Stimulated activated CD8-positive, alpha-beta memory T cell treated with anti-CD3 and anti-CD28 coated beads, Interleukin-4, amount 100 ng/mL, for 24 hours (primary cell): ENCODE measurements around the gene DPPA5.
A peak's percentile ranks its signal among the peaks of the same experiment; 100 is the strongest.
"Not testable (repeated sequence)": the region's sequence is repeated elsewhere in the genome, so short reads cannot be mapped to it uniquely, and the experiment has no call there.

Source experiments
- DNase-seq: peaks from one replicate; pipeline ENCODE4 v3.0.0-alpha.2; 2020; ENCODE audit warnings: low read depth

The DPPA5 gene

DNA sequence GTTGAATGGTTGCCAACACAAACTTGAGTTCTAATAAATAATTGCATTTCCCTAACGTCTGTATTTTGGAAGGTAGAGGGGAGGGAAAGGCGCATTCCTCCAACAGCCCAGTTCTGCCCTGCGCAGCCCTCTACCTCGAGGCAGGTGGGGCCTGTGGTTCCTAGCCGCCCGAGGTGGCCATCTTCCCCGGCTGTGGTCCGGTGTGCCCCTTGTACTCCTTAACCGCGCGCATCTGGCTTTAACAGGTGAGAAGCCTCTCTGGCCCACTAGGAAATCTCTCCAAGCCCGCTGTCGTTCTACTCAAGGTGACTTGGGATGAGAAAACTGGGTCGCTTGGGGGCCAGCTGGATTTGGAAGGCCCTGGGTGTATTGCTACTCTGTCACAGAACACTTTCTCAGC, 10.0 kb upstream of the DPPA5 start:
- no peak for DNase-seq

DNA sequence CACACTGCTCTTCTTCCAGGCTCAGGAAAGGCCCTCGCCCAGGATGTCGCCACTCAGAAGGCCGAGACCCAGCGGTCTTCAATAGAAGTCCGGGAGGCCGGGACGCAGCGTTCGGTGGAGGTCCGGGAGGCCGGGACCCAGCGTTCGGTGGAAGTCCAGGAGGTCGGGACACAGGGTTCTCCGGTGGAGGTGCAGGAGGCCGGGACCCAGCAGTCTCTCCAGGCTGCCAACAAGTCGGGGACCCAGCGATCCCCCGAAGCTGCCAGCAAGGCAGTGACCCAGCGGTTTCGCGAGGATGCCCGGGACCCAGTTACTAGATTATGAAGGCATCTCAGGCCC, 9.4 kb upstream of the DPPA5 start:
- DNase-seq: no peak

DNA sequence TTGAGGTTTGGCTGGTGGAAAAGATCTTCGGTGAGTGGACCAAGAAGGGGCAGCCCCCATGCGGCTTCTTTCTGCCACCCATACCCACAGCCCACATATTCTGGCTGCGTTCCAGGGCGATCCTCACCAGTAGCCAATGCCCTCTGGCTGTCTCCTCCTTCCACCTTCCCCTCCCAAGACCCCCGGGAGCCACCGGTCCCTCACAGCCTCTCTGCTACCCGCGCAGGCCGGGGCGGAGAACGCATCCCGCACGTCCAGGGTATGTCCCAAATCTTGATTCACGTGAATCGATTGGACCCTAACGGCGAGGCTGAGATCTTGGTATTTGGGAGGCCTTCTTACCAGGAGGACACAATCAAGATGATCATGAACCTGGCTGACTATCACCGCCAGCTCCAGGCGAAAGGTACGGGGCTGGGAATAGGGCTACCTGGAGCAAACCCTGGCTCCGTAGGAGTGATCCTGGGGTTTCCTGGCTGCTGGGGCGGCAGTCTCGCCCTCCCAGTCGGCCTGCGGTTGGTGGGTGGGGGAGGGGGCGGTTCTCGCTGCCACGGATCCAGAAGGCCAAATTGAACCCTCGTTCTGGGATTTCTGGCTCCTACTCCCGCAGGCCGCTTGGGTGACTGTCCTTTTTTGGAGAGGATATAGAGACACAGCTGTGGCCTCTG, 8.9 kb upstream of the DPPA5 start:
- no peak for DNase-seq

DNA sequence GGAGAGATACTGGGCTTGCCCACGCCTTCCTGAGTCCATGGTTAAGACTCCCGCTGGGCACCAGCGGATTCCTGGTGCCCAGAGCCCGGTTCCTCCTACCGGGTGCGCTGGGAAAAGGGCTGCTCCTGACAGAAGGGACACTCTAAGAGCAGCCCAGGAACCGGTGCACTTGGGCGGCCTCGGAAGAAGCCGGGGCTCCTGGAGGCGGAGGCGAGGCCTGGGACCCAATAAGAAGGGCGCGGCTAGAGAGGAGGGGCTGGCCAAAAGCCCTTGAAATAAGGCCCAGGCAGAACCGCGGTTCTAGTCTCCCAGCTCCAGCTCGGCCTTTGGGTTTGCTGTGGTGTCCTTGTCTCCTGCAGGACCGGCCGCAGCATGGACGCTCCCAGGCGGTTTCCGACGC, 8.3 kb upstream of the DPPA5 start, which contains the start of gene KHDC3L:
TSS of gene KHDC3L (plus strand) at position 301 of the 400 bp plus-strand sequence. CDS start at position 373, 72 bp downstream.
- DNase-seq: no peak

DNA sequence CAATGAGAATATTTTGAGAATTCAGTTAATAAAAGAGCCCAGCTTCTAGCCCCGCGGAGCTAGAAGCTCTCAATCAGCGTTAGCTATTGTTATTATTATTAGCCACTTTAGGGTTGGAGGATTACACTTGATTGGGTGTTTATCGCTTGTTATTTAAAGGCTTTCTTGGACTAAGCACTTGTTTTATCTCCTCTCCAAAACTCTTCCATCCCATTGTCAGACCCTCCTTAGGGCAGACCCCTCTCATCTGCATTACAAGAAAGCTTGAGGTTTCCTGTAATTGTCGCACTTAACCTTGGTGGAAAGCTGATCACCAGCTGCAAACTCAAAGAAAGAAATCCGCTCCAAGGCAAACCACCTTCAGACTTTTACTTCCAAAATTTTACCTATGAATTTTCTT, 4.8 kb downstream of the DPPA5 start:
- no peak for DNase-seq

DNA sequence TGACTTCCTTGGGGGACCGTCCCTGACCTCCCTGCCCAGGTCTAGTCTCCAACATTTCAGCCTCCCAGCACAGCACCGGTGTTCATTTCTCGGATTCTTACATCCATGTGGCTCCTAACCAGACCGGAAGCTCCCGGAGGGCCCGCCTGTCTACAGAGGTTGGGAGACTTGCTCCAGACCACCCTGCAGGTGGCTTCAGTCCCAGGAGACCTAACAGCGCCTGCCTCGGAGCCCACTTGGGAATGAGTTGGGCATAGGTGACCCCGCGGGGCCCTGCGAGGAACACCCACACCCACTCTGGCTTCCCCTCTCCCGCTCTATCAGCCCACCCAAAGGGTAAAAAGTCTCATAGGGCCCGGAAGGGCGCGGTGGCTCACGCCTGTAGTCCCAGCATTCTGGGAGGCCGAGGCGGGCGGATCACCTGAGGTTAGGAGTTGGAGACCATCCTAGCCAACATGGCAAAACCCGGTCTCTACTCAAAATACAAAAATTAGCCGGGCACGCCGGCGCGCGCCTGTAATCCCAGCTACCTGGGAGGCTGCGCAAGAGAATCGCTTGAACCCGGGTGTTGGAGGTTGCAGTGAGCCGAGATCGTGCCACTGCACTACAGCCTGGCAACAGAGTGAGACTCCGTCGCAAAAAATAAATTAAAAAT, 5.4 kb downstream of the DPPA5 start:
- no peak for DNase-seq

DNA sequence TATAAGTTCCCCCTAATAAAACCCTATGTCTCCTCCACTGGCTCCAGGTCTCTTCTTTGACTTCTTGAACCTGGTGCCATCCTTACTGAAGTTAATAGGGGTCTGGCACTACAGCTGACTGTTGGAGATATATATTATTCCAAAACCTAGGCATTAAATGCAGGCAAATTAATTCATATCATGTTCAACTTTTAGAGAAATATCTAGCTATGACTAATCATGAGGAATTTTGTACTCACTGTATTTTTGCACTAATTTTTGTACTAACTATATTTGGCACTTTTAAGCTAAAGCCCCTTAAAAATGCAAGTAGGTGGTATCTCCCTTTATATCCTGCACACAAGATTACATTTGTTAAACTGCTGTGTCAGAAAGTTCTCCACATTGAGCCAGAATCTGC, 10.9 kb downstream of the DPPA5 start:
- no peak for DNase-seq

DNA sequence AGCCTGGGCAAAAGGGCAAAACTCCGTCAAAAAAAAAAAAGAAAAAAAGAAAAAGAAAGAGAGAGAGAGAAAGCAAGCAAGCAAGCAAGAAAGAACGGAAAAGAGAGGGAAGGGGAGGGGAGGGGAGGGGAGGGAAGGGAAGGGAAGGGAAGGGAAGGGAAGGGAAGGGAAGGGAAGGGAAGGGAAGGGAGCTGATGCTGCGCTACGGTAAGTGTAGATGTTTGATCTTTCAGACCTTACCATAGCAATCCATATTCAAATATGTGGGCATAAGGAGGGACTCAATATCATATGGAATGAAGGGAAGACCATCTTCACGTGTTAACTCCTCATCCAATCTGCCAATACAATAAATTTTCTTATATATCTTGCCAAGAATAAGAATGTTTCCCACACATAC, 11.9 kb downstream of the DPPA5 start:
- DNase-seq: no peak

DNA sequence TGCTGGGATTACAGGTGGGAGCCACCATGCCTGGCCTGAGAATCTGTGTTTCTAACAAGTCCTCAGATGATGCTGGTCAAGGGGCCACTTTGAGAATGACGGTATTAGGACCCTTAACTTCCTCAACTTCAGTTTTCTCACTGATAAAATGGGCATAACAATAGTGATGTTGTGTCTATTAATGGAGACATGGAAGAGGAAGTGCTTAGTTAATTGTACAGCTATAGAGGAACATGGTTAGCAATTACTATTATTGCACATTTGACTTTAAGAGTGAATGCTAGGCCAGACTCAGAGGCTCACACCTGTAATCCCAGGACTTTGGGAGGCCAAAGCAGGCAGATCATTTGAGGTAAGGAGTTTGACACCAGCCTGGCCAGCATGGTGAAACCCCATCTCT, 12.7 kb downstream of the DPPA5 start:
- no peak for DNase-seq

DNA sequence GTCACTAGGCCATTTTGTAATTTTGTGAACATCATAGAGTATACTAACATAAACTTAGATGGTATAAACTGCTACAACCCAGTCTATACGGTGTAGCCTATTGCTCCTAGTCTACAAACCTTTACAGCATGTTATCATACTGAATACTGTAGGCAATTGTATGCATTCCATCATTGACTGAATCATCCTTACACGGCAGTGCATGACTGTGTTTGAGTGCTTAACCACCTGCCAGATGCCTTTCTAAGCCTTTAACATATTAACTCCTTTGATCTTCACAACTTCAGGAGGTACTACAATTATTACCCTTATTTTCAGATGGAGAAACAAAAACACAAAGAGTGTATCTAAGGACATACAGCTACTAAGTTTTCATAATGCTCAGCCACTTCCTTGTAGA, 14.0 kb downstream of the DPPA5 start:
- DNase-seq: no peak

DNA sequence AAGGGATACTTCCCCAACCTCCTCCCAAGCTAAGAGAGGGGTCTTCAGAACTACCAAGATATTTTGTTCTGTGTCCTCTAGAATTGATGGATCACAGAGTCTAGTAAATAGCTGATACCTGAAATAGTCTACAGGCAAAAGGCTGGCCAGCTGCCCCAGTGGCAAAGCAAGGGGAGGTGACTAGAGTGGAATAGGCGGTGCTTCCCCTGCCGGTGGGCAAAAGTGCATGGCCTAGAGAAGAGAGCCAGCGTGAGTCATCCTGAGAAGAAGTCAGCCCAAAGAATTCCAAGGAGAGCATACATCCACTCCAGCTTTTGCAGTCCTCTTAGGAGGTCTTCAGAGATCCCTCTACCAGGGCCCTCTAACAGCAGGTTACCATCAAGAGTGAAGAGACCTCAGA, 14.7 kb downstream of the DPPA5 start:
- no peak for DNase-seq

DNA sequence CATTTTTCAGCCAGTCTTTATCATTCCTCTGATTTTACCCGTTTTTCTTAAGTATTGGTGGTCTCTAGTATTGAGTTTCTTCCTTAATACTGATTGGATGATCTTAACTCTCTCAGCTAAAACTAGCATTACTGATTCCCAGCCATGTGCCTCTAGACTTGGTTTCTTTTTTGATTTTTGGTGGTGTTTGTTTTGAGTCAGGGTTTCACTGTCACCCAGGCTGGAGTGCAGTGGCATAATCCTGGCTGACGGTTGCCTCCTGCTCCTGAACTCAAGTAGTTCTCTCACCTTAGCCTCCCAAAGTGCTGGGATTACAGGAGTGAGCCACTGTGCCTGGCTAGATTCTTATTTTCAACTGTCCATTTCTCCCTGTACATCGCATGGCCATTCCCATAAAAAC, 24.9 kb downstream of the DPPA5 start:
- no peak for DNase-seq

DNA sequence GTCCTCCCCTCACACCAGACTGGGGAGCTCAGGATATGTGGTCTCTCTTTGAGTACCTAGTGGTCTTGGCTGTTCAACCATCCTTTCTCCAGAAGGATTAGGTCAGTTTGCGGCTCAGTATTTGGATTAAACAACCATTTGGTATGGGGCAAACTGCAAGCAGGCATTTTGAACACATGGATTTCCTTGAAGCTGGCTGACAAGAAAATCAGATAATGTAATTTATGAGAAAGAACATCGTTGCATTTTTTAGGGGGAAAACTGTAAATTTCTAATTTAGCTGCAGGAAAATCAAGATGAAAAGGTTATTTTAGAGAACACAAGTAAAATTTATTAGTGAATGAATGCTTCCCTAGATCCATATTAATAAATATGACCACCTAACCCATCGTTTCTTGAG, 25.3 kb downstream of the DPPA5 start:
- DNase-seq: no peak

DNA sequence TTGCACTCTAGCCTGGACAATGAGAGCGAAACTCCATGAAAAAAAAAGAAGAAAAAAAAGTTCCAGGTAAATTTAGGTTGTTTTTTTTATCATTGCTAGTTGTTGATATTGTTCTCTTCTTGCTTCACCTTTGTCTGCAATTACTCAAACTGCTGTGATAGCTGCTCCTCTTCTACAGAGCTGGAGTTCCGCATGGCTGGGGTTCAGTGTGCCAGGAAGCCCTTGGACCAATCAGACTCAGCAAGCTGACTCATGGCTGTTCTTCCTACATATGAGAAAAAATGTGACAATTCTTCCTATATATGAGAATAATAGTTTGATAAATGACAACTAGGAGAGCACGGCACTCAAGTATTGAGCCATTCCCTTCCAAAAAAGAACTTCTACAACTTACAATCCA, 28.4 kb downstream of the DPPA5 start:
- DNase-seq: no peak

DNA sequence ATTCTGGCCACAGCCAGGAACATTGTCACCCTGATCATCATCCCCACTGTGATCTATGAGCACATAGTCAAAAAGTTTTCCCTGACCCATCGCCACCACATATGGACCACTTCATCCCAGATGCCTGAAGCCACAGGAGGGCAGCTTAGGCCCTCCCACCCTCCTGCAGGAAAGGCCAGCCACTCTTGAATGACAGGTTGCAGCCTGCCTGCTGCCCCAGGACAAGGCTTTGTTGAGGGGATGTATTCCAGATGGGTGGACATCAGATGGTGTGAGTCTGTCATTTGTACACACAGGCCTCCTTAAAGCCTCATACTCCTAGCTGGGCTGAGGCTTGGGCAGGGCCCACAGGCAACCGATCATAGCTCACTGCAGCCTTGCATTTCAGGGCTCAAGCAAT, 30.8 kb downstream of the DPPA5 start:
- DNase-seq: no peak

DNA sequence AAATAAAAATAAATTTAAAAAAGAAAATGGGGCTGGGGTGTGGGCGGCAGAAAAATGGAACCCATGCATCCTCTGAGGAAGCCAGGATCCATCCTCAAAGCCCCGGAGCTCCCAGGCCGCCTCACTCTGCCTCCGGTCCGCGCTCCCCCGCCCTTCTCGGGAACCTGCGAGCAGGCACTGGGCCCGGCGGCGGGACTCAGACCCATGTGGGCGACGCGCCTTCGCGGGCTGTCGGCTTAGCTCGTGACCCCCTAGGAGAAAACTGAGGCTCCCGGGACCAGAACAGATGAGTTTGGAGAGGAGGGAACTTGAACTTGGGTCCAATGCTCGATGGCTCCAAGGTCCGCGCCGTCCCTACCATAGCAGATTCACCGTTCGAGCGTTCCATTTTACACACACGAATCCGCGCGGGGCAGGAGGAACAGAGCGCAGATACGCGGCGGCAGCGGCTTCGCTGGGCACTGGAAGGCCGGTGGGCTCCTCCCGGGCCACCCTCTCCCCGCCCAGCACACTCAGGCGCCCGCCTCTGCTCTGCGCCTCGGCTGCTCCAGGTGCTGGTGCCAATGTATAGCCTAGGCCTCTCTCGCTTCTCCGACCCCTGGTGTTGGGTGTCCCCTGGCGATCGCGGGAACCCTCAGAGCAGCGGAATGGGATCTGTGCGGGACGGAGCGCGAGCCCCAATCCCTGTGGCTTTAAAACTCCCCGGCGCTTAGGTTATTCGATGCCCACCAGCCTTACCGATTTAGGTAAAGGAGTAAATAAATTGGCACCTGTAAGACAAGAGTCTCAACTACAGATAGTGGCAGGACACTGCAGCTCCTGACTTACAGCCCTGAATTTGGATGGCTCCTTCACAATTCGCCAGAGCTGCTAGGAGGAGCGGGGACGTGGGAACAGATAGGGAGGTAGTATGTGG, 39.2 kb downstream of the DPPA5 start:
- DNase-seq: no peak

DNA sequence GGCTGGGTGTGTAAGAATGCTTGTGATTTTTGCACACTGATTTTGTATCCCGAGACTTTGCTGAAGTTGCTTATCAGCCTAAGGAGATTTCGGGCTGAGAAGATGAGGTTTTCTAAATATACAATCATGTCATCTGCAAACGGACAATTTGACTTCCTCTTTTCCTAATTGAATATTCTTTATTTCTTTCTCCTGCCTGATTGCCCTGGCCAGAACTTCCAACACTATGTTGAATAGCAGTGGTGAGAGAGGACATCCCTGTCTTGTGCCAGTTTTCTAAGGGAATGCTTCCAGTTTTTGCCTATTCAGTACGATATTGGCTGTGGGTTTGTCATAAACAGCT, 43.6 kb downstream of the DPPA5 start:
- DNase-seq: not testable (repeated sequence)

DNA sequence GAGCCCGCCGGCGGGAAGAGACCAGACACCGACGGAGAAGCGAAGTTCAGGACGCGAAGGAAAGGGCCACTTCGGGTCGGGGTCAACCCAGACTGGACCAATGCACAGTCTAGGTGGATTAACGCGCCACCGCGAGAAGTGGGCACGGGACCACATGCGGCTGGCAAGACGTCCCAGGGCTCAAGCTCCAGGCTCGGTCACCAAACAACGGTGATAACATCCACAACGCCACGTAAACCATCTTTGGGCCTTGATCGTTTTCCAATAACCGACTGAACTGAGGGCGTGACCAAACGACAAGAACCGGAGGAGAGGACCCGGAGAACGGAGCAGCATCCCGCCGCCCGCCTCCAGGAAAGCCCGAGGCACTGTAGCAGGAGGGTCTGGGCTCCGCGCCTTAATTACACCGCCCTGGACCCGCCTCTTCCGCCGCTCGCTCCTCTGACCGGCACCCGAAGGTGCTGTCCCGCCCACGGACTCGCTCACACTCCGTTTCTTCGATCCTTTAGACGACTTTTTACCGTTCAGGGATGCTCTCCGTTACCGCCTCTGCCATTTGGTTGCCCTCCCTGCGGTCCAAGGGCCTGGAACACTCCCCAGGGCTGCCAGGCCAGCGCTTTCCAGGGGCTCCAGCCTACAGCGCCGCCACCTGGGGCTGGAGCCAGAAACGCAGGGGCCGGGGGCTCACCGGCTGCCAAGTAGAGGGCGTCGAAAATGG, 44.1 kb downstream of the DPPA5 start:
- peak; percentile 48 for DNase-seq

DNA sequence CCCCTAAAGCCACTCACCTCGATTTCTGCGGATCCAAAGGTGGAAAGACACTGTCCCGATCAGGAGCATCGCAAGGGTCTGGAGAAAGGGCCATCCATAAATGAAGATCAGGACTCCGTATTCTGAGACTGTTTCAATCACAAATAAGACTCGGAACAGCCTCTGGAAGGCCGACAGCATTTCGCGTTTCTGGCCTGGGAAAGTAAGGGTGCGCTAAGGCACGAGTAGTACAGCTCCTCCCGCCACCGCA, 44.6 kb downstream of the DPPA5 start:
- DNase-seq: no peak

DNA sequence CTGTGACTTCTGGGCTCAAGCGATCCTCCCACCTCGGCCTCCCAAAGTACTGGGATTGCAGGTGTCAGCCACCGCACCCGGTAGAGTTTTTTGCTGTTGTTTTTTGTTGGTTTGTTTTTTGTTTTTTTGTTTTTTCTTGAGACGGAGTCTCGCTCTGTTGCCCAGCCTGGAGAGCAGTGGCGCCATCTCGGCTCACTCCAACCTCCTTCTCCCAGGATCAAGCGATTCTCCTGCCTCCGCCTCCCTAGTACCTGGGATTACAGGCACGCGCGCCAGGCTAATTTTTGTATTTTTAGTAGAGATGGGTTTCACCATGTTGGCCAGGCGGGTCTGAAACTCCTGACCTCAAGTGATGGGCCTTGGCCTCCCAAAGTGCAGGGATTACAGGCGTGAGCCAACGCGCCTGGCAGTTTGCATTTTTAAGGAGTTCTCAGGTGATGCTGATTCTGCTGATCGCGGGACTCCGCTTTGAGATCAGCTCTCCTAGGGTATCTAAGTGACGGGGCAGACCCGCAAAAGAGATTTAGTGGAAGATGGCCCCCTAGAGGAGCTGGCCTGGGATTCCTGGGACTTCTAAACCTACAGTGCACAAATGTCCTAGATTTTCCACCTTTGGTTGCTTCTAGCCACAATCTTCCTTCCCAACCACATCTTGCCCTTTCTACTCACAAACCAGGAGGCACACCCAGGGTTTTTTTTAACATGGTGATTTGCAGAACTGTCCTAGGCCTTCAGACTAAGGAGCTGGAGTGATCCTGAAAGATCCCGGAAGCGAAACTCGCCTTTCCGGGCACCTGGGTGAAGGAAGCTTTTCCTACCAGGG, 45.2 kb downstream of the DPPA5 start:
- DNase-seq: no peak

DNA sequence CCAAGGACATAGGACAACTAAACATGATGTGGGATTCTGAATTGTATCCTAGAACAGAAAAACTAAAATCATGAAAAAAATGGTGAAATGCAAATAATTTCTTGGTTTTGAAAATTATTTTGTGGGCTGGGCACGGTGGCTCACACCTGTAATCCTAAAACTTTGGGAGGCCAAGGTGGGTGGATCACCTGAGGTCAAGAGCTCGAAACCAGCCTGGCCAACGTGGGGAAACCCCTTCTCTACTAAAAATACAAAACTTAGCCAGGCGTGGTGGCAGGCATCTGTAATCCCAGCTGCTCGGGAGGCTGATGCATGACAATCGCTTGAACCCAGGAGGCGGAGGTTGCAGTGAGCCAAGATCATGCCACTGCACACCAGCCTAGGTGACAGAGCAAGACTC, 50.3 kb downstream of the DPPA5 start:
- not testable (repeated sequence) for DNase-seq
